Hepatocyte (in vitro differentiated cells): ENCODE results near the gene MCAT. TPM values are rescaled to one million over a fixed set of nuclear protein-coding genes. Genes with fewer than 3 reads are reported as not detected.
A peak's percentile ranks its signal among the peaks of the same experiment; 100 is the strongest.

ENCODE experiments used
- DNase-seq: peaks from one replicate; pipeline ENCODE4 v3.0.0-alpha.2; 2016; ENCODE audit warnings: low spot score
- H2AFZ ChIP-seq: fragments of 200-600 bp; sonication (generic); 2 replicates; pipeline ENCODE4 v1.6.0; 2016; ENCODE audit warnings: antibody characterized with exemption, mild to moderate bottlenecking
- H3K27ac ChIP-seq: fragments of 200-600 bp; sonication (generic); 2 replicates; pipeline ENCODE4 v1.5.1; 2016; ENCODE audit warnings: mild to moderate bottlenecking
- H3K27me3 ChIP-seq: fragments of 200-600 bp; sonication (generic); 2 replicates; pipeline ENCODE4 v1.6.1; 2016
- H3K36me3 ChIP-seq: fragments of 200-600 bp; sonication (generic); replicated peaks from 2 replicates; pipeline ENCODE4 v1.5.1; 2016; ENCODE audit warnings: low read depth; ENCODE audit not compliant: insufficient read depth
- H3K4me1 ChIP-seq: fragments of 200-600 bp; sonication (generic); 2 replicates; pipeline ENCODE4 v1.5.1; 2016; ENCODE audit warnings: mild to moderate bottlenecking, moderate library complexity; ENCODE audit not compliant: insufficient read depth
- H3K4me2 ChIP-seq: fragments of 200-600 bp; sonication (generic); 2 replicates; pipeline ENCODE4 v1.6.0; 2016
- H3K4me3 ChIP-seq: fragments of 200-600 bp; sonication (generic); 2 replicates; pipeline ENCODE4 v1.5.1; 2016; ENCODE audit warnings: mild to moderate bottlenecking
- H3K79me2 ChIP-seq: fragments of 200-600 bp; sonication (generic); 2 replicates; pipeline ENCODE4 v1.6.0; 2017; ENCODE audit warnings: mild to moderate bottlenecking
- H3K9me2 ChIP-seq: fragments of 200-600 bp; sonication (generic); replicated peaks from 2 replicates; pipeline ENCODE4 v1.6.0; 2017; ENCODE audit warnings: mild to moderate bottlenecking; ENCODE audit not compliant: insufficient read depth
- H3K9me3 ChIP-seq: fragments of 200-600 bp; sonication (generic); 2 replicates; pipeline ENCODE4 v1.5.1; 2016; ENCODE audit warnings: low read depth, mild to moderate bottlenecking
- H4K20me1 ChIP-seq: fragments of 200-600 bp; sonication (generic); 2 replicates; pipeline ENCODE4 v1.6.0; 2016; ENCODE audit warnings: mild to moderate bottlenecking; ENCODE audit not compliant: insufficient read depth, poor library complexity, severe bottlenecking
- CTCF ChIP-seq: fragments of 200-600 bp; sonication (generic); IDR thresholded peaks from 2 replicates; pipeline ENCODE4 v1.5.1; 2016; ENCODE audit warnings: antibody characterized with exemption, mild to moderate bottlenecking; ENCODE audit not compliant: poor library complexity
- EZH2 ChIP-seq: fragments of 200-600 bp; sonication (generic); IDR thresholded peaks from 2 replicates; pipeline ENCODE4 v1.6.1; 2016; ENCODE audit warnings: antibody characterized with exemption, mild to moderate bottlenecking, borderline replicate concordance
- EZH2phosphoT487 ChIP-seq: fragments of 200-600 bp; sonication (generic); IDR thresholded peaks from one replicate; pipeline ENCODE4 v1.6.1; 2018; ENCODE audit warnings: antibody characterized with exemption, mild to moderate bottlenecking, low read depth, moderate library complexity; ENCODE audit not compliant: unreplicated experiment, severe bottlenecking
- WGBS: methylation state at CpG from one replicate; pipeline ENCODE4 v1.1.6; 2016; ENCODE audit warnings: low lambda C conversion rate; ENCODE audit errors: missing lambda C conversion rate; 5-methylcytosine and 5-hydroxymethylcytosine counted together
- polyA plus RNA-seq: library from polyadenylated mRNA; unstranded; fragments of >200 nt; fragmentation: Nextera tagmentation; extraction: Ambion mirVana; gene quantifications from 2 replicates; pipeline ENCODE4 v1.2.1, GENCODE V29; 2016
- total RNA-seq: library from RNA; depleted of rRNA; stranded (reverse); fragments of >200 nt; gene quantifications from 2 replicates; pipeline ENCODE4 v1.2.3, GENCODE V29; 2014

Gene MCAT
- total and polyA plus RNA-seq, 2 experiments from 2014 or later: 16.9 to 24.9 TPM

- Histone ChIP-seq H3K9me3 (no peaks in the 10 kb centered on the region), H4K20me1 (no peaks in the 10 kb centered on the region), H3K36me3 (no peaks in the 10 kb centered on the region), H3K4me3 (no peak overlapping the region), H3K4me1 (peaks cover 33% of the 10 kb centered on the region), H3K9me2 (no peaks in the 10 kb centered on the region), H2AFZ (no peak overlapping the region), H3K4me2 (no peak overlapping the region), H3K79me2 (peaks cover 22% of the 10 kb centered on the region), H3K27ac (peak overlapping the region; percentile 60), H3K27me3 (no peaks in the 10 kb centered on the region)
- 81% methylated on average over 12 of the region's 12 CpGs for WGBS
- DNase-seq: no peak
- TF ChIP-seq EZH2 (no peak), CTCF (no peak), EZH2phosphoT487 (no peak)
Observed at GRCh38 chr22:43183496-43184277, 40.5 kb upstream of the MCAT start.

GRCh38 chr22:43182726-43183125 is 39.5 kb upstream of the MCAT start:
- H4K20me1 ChIP-seq: no peaks in the 10 kb centered on the region
- H3K9me2 ChIP-seq: no peaks in the 10 kb centered on the region
- TF ChIP-seq CTCF: no peak
- WGBS: 90% methylated on average over 17 of the region's 17 CpGs
- no peak overlapping the region for H3K4me3 ChIP-seq
- no peak for DNase-seq
- H3K27ac ChIP-seq: no peak overlapping the region
- no peaks in the 10 kb centered on the region for H3K36me3 ChIP-seq
- H3K4me1 ChIP-seq: peaks cover 27% of the 10 kb centered on the region
- H3K4me2 ChIP-seq: no peak overlapping the region
- H3K27me3 ChIP-seq: no peaks in the 10 kb centered on the region
- peaks cover 22% of the 10 kb centered on the region for H3K79me2 ChIP-seq
- H2AFZ ChIP-seq: no peak overlapping the region
- no peaks in the 10 kb centered on the region for H3K9me3 ChIP-seq

- peaks cover 22% of the 10 kb centered on the region for H3K79me2 ChIP-seq
- H3K9me3 ChIP-seq: no peaks in the 10 kb centered on the region
- H3K4me3 ChIP-seq: no peak overlapping the region
- H4K20me1 ChIP-seq: no peaks in the 10 kb centered on the region
- DNase-seq: no peak
- no peak overlapping the region for H3K4me2 ChIP-seq
- no peaks in the 10 kb centered on the region for H3K36me3 ChIP-seq
- WGBS: 96% methylated on average over 7 of the region's 10 CpGs
- peaks cover 26% of the 10 kb centered on the region for H3K4me1 ChIP-seq
- H2AFZ ChIP-seq: no peak overlapping the region
- H3K9me2 ChIP-seq: no peaks in the 10 kb centered on the region
- H3K27me3 ChIP-seq: no peaks in the 10 kb centered on the region
- no peak overlapping the region for H3K27ac ChIP-seq
- TF ChIP-seq CTCF (no peak), EZH2phosphoT487 (no peak), EZH2 (no peak)
Observed at GRCh38 chr22:43182118-43182517, 38.9 kb upstream of the MCAT start.
